Measurements from ENCODE around the gene MRPL49. TPM values are rescaled to one million over a fixed set of nuclear protein-coding genes. Genes with fewer than 3 reads are reported as not detected.

MRPL49 gene
- total and polyA plus RNA-seq, 2 donors (not counting 3 experiments of a cell fraction or from before 2014, with no cell fraction given): 49.7 to 90.4 TPM

DNA sequence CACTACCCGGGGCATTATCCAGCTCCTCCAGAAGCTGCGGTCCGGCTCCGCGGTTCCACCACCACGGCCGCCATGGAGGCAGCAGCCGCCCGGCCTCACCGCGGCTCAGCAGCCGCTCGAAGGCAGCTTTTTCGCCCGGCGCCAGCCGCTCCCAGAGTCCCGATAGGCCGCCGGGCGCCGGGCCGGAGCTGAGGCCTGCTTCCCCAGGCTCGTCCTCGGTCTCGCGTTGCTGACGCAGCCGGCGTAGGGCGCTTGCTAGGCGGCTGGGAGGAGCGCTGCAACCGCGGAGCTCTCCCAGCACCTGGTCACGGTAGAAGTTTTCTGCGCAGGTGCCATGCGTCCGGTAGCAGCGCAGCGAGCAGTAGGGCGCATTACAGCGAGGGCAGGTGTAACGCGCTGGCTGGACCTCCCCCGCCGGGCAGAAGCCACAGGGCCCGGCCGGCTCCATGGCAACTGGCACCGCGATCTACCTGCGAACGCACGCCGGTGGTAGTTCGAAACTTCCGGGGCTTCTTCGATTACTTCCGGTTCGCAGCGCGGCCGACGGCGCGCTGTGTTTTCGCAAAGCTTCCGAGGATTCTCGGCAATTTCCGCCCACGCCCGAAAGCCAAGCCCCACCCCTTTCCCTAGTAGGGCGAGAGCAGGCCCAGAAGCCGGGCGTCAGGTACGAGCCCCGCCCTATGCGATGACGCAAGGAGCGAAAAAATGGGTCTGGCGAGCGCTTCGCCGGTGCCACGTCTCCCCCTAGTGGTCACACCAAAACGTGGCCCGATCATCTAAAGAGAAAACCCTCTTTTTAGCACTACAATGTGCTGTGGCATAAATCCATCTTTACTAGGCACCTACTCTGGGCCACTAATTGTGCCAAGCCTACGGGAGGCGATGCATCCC, 4.7 kb upstream of the MRPL49 start, which contains the start of gene ZNHIT2:
TSS of gene ZNHIT2 (minus strand) at position 496 of the 891 bp plus-strand sequence. CDS start at position 448, 48 bp downstream.
- Histone ChIP-seq H3K4me2 (ENCODE audit: insufficient read depth, low read length) (peak within 1 kb of the TSS; percentile 13), H3K9me3 (replicated peaks; ENCODE audit: control insufficient read depth, insufficient read depth, low read length) (no peaks in the 10 kb centered on the region), H3K9ac (replicated peaks; ENCODE audit: extremely low read depth, insufficient read depth, low read length) (peak within 1 kb of the TSS; percentile 59), H3K9me1 (replicated peaks; ENCODE audit: control insufficient read depth, extremely low read depth, insufficient read depth, low read length) (no peaks in the 10 kb centered on the region), H3K4me1 (ENCODE audit: control insufficient read depth, extremely low read depth, insufficient read depth, low read length) (peaks cover 21% of the 10 kb centered on the region), H4K20me1 (replicated peaks; ENCODE audit: control insufficient read depth, extremely low read depth, insufficient read depth, low read length) (no peaks in the 10 kb centered on the region), H3K27me3 (ENCODE audit: control insufficient read depth in 2 of 2, insufficient read depth in 2 of 2, low read length in 2 of 2) (no peaks in the 10 kb centered on the region), H3K4me3 (replicated peaks in 1 of 3; ENCODE audit: insufficient read depth in 1 of 3, low read depth in 1 of 3, low read length in 3 of 3) (peak within 1 kb of the TSS; percentile 24 to 75 (median 46)), H2AFZ (ENCODE audit: low read depth, low read length) (no peak within 1 kb of the TSS), H3K79me2 (ENCODE audit: control insufficient read depth, insufficient read depth, low read length) (peaks cover 27% of the 10 kb centered on the region), H3K27ac (ENCODE audit: insufficient read depth, low read depth, low read length) (peak within 1 kb of the TSS; percentile 9), H3K36me3 (ENCODE audit: control insufficient read depth in 2 of 2, extremely low read depth in 1 of 2, insufficient read depth in 2 of 2, low read length in 2 of 2) (peaks cover 7 to 13% of the 10 kb centered on the region in 2 experiments)
- dilution Hi-C loops (cut with MboI; ENCODE audit: extremely low pct_ligation_motif_present, low sequenced_read_pairs) (no loop called here), intact Hi-C loops (cut with micrococcal nuclease) (loop anchor here (1.0 to 2.0 kb wide), 6 partner anchors 33 to 270 kb away; partner anchors contain the start of genes CAPN1, CDCA5, SNX15 and ZFPL1)
- DNase-seq (ENCODE audit: low read depth, low spot score): peak; percentile 99
- POLR2A ChIA-PET: interaction anchor here (1.4 to 1.5 kb wide), 2 partner anchors 11 to 18 kb away, joined by 3 to 4 read pairs; no protein-coding TSS in a partner anchor
- peak; percentile 100 for FAIRE-seq
- CTCF ChIA-PET: interaction anchor here (0.6 to 2.3 kb wide), 17 partner anchors 11 to 339 kb away, joined by 3 to 17 read pairs (median 4); partner anchors contain the start of genes ARL2, CAPN1, CDC42EP2 and SF1
- no TSS peak for BruUV-seq (replicated peaks)
- TF ChIP-seq FOS (IDR thresholded peaks at IDR 0.05; ENCODE audit: borderline replicate concordance, insufficient read depth, low read length) (no peak), POLR2A (IDR thresholded peaks at IDR 0.05; ENCODE audit: low read depth, low read length) (peak; percentile 85), POLR2AphosphoS5 (IDR thresholded peaks at IDR 0.05; ENCODE audit: insufficient read depth, low read depth, low read length) (peak; percentile 94), EZH2 (IDR thresholded peaks at IDR 0.05; ENCODE audit: borderline replicate concordance, low read depth, low read length, severe bottlenecking) (no peak), GATA2 (IDR thresholded peaks at IDR 0.05; ENCODE audit: insufficient read depth, insufficient read length, low read depth, low read length) (no peak), JUN (IDR thresholded peaks at IDR 0.05; ENCODE audit: borderline replicate concordance, insufficient read depth, insufficient read length, low read depth) (peak; percentile 4)
- TF ChIP-seq, protein P1, sequence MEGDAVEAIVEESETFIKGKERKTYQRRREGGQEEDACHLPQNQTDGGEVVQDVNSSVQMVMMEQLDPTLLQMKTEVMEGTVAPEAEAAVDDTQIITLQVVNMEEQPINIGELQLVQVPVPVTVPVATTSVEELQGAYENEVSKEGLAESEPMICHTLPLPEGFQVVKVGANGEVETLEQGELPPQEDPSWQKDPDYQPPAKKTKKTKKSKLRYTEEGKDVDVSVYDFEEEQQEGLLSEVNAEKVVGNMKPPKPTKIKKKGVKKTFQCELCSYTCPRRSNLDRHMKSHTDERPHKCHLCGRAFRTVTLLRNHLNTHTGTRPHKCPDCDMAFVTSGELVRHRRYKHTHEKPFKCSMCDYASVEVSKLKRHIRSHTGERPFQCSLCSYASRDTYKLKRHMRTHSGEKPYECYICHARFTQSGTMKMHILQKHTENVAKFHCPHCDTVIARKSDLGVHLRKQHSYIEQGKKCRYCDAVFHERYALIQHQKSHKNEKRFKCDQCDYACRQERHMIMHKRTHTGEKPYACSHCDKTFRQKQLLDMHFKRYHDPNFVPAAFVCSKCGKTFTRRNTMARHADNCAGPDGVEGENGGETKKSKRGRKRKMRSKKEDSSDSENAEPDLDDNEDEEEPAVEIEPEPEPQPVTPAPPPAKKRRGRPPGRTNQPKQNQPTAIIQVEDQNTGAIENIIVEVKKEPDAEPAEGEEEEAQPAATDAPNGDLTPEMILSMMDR (IDR thresholded peaks at IDR 0.05; ENCODE audit: extremely low read depth in 1 of 2, insufficient read depth in 1 of 2, low read depth in 1 of 2, low read length in 2 of 2): peak; percentile 89 to 91
